A549 treated with ZK216348 at 1 μM for 4 hours (cell line): ENCODE data around the gene KRTAP13-3. TPM values are rescaled to one million over a fixed set of nuclear protein-coding genes. Genes with fewer than 3 reads are reported as not detected.

Experiments
- total RNA-seq: library from RNA; stranded (reverse); fragments of 200-300 nt; extraction: Qiagen RNA extraction; gene quantifications from 5 replicates; pipeline ENCODE4 v1.2.3, GENCODE V29; 2022; ENCODE audit warnings: low read depth

The KRTAP13-3 gene, protein sequence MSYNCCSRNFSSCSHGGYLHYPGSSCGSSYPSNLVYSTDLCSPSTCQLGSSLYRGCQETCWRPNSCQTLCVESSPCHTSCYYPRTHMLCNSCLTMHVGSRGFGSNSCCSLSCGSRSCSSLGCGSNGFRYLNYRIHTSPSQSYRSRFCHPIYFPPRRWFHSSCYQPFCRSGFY
- not detected in 5 replicates for total RNA-seq

DNA sequence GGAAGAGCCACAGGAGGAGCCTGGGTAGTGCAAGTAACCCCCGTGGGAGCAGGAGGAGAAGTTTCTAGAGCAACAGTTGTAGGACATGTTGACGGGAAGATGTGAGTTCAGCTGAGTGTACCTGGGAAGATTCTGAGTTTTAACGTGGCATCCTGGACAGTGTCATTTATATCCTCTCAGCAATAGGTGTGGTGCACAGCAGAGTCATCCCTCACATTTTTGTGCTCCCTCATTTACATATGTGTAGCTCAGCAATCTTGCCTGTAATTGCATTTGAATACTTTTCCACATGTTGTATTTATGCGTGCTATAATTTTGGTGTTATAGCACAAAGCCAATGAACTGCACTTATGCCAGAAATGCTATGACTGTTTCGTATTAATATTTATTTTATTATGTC is at the start of gene KRTAP13-3:
KRTAP13-3 (minus strand) TSS at position 101 of the 400 bp plus-strand sequence; CDS start at position 87, 14 bp downstream.

GRCh38 chr21:30439975-30440374 is 14.2 kb upstream of the KRTAP13-3 start, which contains the start of gene KRTAP15-1:
Gene KRTAP15-1, plus strand, starts transcription at chr21:30440275. Its CDS starts 53 bp downstream, at chr21:30440328.

DNA sequence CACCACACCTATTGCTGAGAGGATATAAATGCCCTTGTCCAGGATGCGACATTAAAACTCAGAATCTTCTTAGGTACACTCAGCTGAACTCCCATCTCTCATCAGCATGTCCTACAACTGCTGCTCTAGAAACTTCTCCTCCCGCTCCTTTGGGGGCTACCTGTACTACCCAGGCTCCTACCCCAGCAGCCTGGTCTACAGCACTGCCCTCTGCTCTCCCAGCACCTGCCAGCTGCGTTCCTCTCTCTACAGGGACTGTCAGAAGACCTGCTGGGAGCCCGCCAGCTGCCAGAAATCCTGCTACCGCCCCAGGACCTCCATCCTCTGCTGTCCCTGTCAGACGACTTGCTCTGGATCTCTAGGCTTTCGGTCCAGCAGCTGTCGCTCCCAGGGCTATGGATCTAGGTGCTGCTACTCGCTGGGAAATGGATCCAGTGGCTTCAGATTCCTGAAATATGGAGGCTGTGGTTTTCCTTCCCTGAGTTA is 4.5 kb upstream of the KRTAP13-3 start, which contains the start of gene KRTAP13-4:
KRTAP13-4 (plus strand) TSS at position 51 of the 486 bp plus-strand sequence; CDS start at position 107, 56 bp downstream.

DNA sequence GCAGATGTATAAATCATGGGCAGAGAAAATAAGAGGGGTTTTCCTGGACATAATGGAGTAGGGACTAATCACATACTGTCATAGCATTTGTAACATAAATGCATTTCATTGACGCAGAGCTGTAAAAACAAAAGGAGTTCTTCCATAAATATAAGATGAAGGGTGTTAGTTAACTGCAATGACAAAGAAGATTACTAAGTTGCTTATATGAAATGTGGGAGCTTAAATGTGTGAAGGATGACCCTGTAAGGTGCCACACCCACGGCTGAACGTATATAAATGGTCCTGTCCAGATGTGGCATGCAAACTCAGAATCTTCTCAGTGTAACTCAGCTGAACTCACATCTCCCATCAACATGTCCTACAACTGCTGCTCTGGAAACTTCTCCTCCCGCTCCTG is 30.0 kb downstream of the KRTAP13-3 start, which contains the start of gene KRTAP13-1:
KRTAP13-1 (plus strand) TSS at position 301 of the 400 bp plus-strand sequence; CDS start at position 357, 56 bp downstream.

Other genes starting within 250 kb of the KRTAP13-3 start
- gene CLDN8, start 209.8 kb downstream of the KRTAP13-3 start, total RNA-seq, result not detected in 5 replicates
- not detected in 5 replicates for gene KRTAP24-1, start 143.0 kb downstream of the KRTAP13-3 start, total RNA-seq
- gene KRTAP25-1, start 136.4 kb downstream of the KRTAP13-3 start, total RNA-seq, result not detected in 5 replicates
- not detected in 5 replicates for gene KRTAP26-1, start 105.6 kb downstream of the KRTAP13-3 start, total RNA-seq
- not detected in 5 replicates for gene KRTAP27-1, start 88.2 kb downstream of the KRTAP13-3 start, total RNA-seq
- not detected in 5 replicates for gene KRTAP23-1, start 77.3 kb downstream of the KRTAP13-3 start, total RNA-seq
- not detected in 5 replicates for gene KRTAP13-2, start 53.7 kb downstream of the KRTAP13-3 start, total RNA-seq
- not detected in 5 replicates for gene KRTAP13-1, start 29.9 kb downstream of the KRTAP13-3 start, total RNA-seq
- gene KRTAP13-4, start 4.3 kb upstream of the KRTAP13-3 start, total RNA-seq, result not detected in 5 replicates
- gene KRTAP15-1, start 14.3 kb upstream of the KRTAP13-3 start, total RNA-seq, result not detected in 5 replicates
- not detected in 5 replicates for gene KRTAP19-1, start 54.4 kb upstream of the KRTAP13-3 start, total RNA-seq
- gene KRTAP19-2, start 61.5 kb upstream of the KRTAP13-3 start, total RNA-seq, result not detected in 5 replicates
- gene KRTAP19-3, start 66.1 kb upstream of the KRTAP13-3 start, total RNA-seq, result not detected in 5 replicates
- not detected in 5 replicates for gene KRTAP19-4, start 71.2 kb upstream of the KRTAP13-3 start, total RNA-seq
- not detected in 5 replicates for gene KRTAP19-5, start 76.2 kb upstream of the KRTAP13-3 start, total RNA-seq
- not detected in 5 replicates for gene KRTAP19-6, start 115.9 kb upstream of the KRTAP13-3 start, total RNA-seq
- not detected in 5 replicates for gene KRTAP19-7, start 135.4 kb upstream of the KRTAP13-3 start, total RNA-seq
- not detected in 5 replicates for gene KRTAP22-2, start 164.5 kb upstream of the KRTAP13-3 start, total RNA-seq
- gene KRTAP6-3, start 166.5 kb upstream of the KRTAP13-3 start, total RNA-seq, result not detected in 5 replicates
- gene KRTAP6-2, start 173.0 kb upstream of the KRTAP13-3 start, total RNA-seq, result not detected in 5 replicates
- not detected in 5 replicates for gene KRTAP22-1, start 175.2 kb upstream of the KRTAP13-3 start, total RNA-seq
- gene KRTAP6-1, start 188.0 kb upstream of the KRTAP13-3 start, total RNA-seq, result not detected in 5 replicates
- gene KRTAP20-1, start 190.5 kb upstream of the KRTAP13-3 start, total RNA-seq, result not detected in 5 replicates
- not detected in 5 replicates for gene KRTAP20-4, start 194.7 kb upstream of the KRTAP13-3 start, total RNA-seq
- gene KRTAP20-2, start 209.3 kb upstream of the KRTAP13-3 start, total RNA-seq, result not detected in 5 replicates
- not detected in 5 replicates for gene KRTAP20-3, start 216.9 kb upstream of the KRTAP13-3 start, total RNA-seq